ENCODE results near the gene VOPP1. TPM values are rescaled to one million over a fixed set of nuclear protein-coding genes. Genes with fewer than 3 reads are reported as not detected.

VOPP1 gene
- total RNA-seq, 2 donors from 2014 or later, result 114 to 120 TPM

GRCh38 chr7:55573234-55573900 lies 1.1 kb upstream of the VOPP1 start:
- Mint-ChIP-seq H3K36me3 (ENCODE audit: low read depth) (peaks cover 2% of the 10 kb centered on the region), H3K27ac (peak overlapping the region; percentile 97), H3K27me3 (no peaks in the 10 kb centered on the region), H3K4me3 (peak overlapping the region; percentile 96), H3K4me1 (peaks cover 52% of the 10 kb centered on the region)
- H3K9me3 ChIP-seq (ENCODE audit: control insufficient read depth, low read length, poor library complexity, severe bottlenecking), result no peaks in the 10 kb centered on the region
- ATAC-seq, result no peak
- DNase-seq, result no peak

- peaks cover 65% of the 10 kb centered on the region for H3K4me1 Mint-ChIP-seq
- DNase-seq (peak; percentile 50 to 67 (median 64)), ATAC-seq (peak; percentile 53)
- no peaks in the 10 kb centered on the region for H3K27me3 Mint-ChIP-seq
- H3K36me3 Mint-ChIP-seq (ENCODE audit: low read depth), result peaks cover 2% of the 10 kb centered on the region
- no peaks in the 10 kb centered on the region for H3K9me3 ChIP-seq (ENCODE audit: control insufficient read depth, low read length, poor library complexity, severe bottlenecking)
- peak overlapping the region; percentile 96 for H3K4me3 Mint-ChIP-seq
- H3K27ac Mint-ChIP-seq, result peak overlapping the region; percentile 95
Measured at GRCh38 chr7:55571511-55572377, 558 bp downstream of the VOPP1 start.

GRCh38 chr7:55570939-55571338 lies 1.4 kb downstream of the VOPP1 start:
- Mint-ChIP-seq H3K27me3 (no peaks in the 10 kb centered on the region), H3K36me3 (ENCODE audit: low read depth) (peaks cover 2% of the 10 kb centered on the region), H3K4me1 (peaks cover 69% of the 10 kb centered on the region), H3K4me3 (peak overlapping the region; percentile 96), H3K27ac (peak overlapping the region; percentile 95)
- ATAC-seq (no peak), DNase-seq (no peak)
- H3K9me3 ChIP-seq (ENCODE audit: control insufficient read depth, low read length, poor library complexity, severe bottlenecking), result no peaks in the 10 kb centered on the region

GRCh38 chr7:55570218-55570873 lies 2.0 kb downstream of the VOPP1 start:
- DNase-seq (no peak), ATAC-seq (no peak)
- peaks cover 2% of the 10 kb centered on the region for H3K36me3 Mint-ChIP-seq (ENCODE audit: low read depth)
- no peaks in the 10 kb centered on the region for H3K9me3 ChIP-seq (ENCODE audit: control insufficient read depth, low read length, poor library complexity, severe bottlenecking)
- H3K4me3 Mint-ChIP-seq, result peak overlapping the region; percentile 96
- H3K27me3 Mint-ChIP-seq, result no peaks in the 10 kb centered on the region
- peaks cover 70% of the 10 kb centered on the region for H3K4me1 Mint-ChIP-seq
- H3K27ac Mint-ChIP-seq, result peak overlapping the region; percentile 95

GRCh38 chr7:55569797-55570196 lies 2.5 kb downstream of the VOPP1 start:
- H3K4me3 Mint-ChIP-seq, result peak overlapping the region; percentile 96
- ATAC-seq (peak; percentile 7), DNase-seq (no peak)
- H3K4me1 Mint-ChIP-seq, result peaks cover 72% of the 10 kb centered on the region
- H3K27ac Mint-ChIP-seq, result peak overlapping the region; percentile 95
- no peaks in the 10 kb centered on the region for H3K27me3 Mint-ChIP-seq
- H3K9me3 ChIP-seq (ENCODE audit: control insufficient read depth, low read length, poor library complexity, severe bottlenecking), result no peaks in the 10 kb centered on the region
- H3K36me3 Mint-ChIP-seq (ENCODE audit: low read depth), result peaks cover 2% of the 10 kb centered on the region

GRCh38 chr7:55569269-55569663 lies 3.0 kb downstream of the VOPP1 start:
- Mint-ChIP-seq H3K4me1 (peaks cover 72% of the 10 kb centered on the region), H3K4me3 (peak overlapping the region; percentile 96), H3K36me3 (ENCODE audit: low read depth) (peaks cover 2% of the 10 kb centered on the region), H3K27ac (peak overlapping the region; percentile 95), H3K27me3 (no peaks in the 10 kb centered on the region)
- ATAC-seq (no peak), DNase-seq (no peak)
- no peaks in the 10 kb centered on the region for H3K9me3 ChIP-seq (ENCODE audit: control insufficient read depth, low read length, poor library complexity, severe bottlenecking)

GRCh38 chr7:55568613-55569268 lies 3.6 kb downstream of the VOPP1 start:
- no peaks in the 10 kb centered on the region for H3K9me3 ChIP-seq (ENCODE audit: control insufficient read depth, low read length, poor library complexity, severe bottlenecking)
- Mint-ChIP-seq H3K4me3 (peak overlapping the region; percentile 96), H3K4me1 (peaks cover 72% of the 10 kb centered on the region), H3K27ac (peak overlapping the region; percentile 95), H3K27me3 (no peaks in the 10 kb centered on the region), H3K36me3 (ENCODE audit: low read depth) (peaks cover 2% of the 10 kb centered on the region)
- no peak for ATAC-seq
- DNase-seq, result no peak

GRCh38 chr7:55567571-55567970 lies 4.7 kb downstream of the VOPP1 start:
- DNase-seq (no peak), ATAC-seq (no peak)
- H3K4me3 Mint-ChIP-seq, result peak overlapping the region; percentile 85
- peaks cover 65% of the 10 kb centered on the region for H3K4me1 Mint-ChIP-seq
- no peaks in the 10 kb centered on the region for H3K9me3 ChIP-seq (ENCODE audit: control insufficient read depth, low read length, poor library complexity, severe bottlenecking)
- no peaks in the 10 kb centered on the region for H3K27me3 Mint-ChIP-seq
- H3K36me3 Mint-ChIP-seq (ENCODE audit: low read depth), result no peaks in the 10 kb centered on the region
- peak overlapping the region; percentile 95 for H3K27ac Mint-ChIP-seq

GRCh38 chr7:55565681-55566080 lies 6.6 kb downstream of the VOPP1 start:
- ATAC-seq (no peak), DNase-seq (no peak)
- Mint-ChIP-seq H3K27me3 (no peaks in the 10 kb centered on the region), H3K27ac (peak overlapping the region; percentile 95), H3K36me3 (ENCODE audit: low read depth) (peaks cover under 1% of the 10 kb centered on the region), H3K4me1 (peaks cover 80% of the 10 kb centered on the region), H3K4me3 (peak overlapping the region; percentile 84)
- H3K9me3 ChIP-seq (ENCODE audit: control insufficient read depth, low read length, poor library complexity, severe bottlenecking), result no peaks in the 10 kb centered on the region

GRCh38 chr7:55563596-55564325 lies 8.5 kb downstream of the VOPP1 start:
- Mint-ChIP-seq H3K4me1 (peaks cover 79% of the 10 kb centered on the region), H3K27me3 (no peaks in the 10 kb centered on the region), H3K4me3 (no peak overlapping the region), H3K36me3 (ENCODE audit: low read depth) (peaks cover 2% of the 10 kb centered on the region), H3K27ac (peak overlapping the region; percentile 95)
- H3K9me3 ChIP-seq (ENCODE audit: control insufficient read depth, low read length, poor library complexity, severe bottlenecking), result no peaks in the 10 kb centered on the region
- ATAC-seq (no peak), DNase-seq (no peak)

- DNase-seq (no peak), ATAC-seq (no peak)
- H3K27ac Mint-ChIP-seq, result peak overlapping the region; percentile 57
- peak overlapping the region; percentile 47 for H3K4me3 Mint-ChIP-seq
- no peaks in the 10 kb centered on the region for H3K9me3 ChIP-seq (ENCODE audit: control insufficient read depth, low read length, poor library complexity, severe bottlenecking)
- no peaks in the 10 kb centered on the region for H3K27me3 Mint-ChIP-seq
- H3K36me3 Mint-ChIP-seq (ENCODE audit: low read depth), result peaks cover 2% of the 10 kb centered on the region
- peaks cover 79% of the 10 kb centered on the region for H3K4me1 Mint-ChIP-seq
Measured at GRCh38 chr7:55561690-55562089, 10.6 kb downstream of the VOPP1 start.
